Stomach (tissue), 9 donors: Measurements from ENCODE around the gene CCND3. TPM values are rescaled to one million over a fixed set of nuclear protein-coding genes. Genes with fewer than 3 reads are reported as not detected.

Experiments
- DNase-seq, 2 donors: peaks; one replicate each; pipeline versions ENCODE4 v3.0.0 to v3.0.0-alpha.2; 2013 to 2019
- H3K27ac ChIP-seq, 5 donors: fragments of 200-600 bp in 4 of 5; sonication (generic) in 4 of 5; one replicate each; pipeline ENCODE4 v1.5.1; 2013 to 2019; ENCODE audit warnings: mild to moderate bottlenecking in 1 of 5, moderate library complexity in 1 of 5
- H3K27me3 ChIP-seq, 3 donors: fragments of 200-600 bp; sonication (generic); one replicate each; pipeline ENCODE4 v1.5.1; 2017 to 2019; ENCODE audit warnings: mixed run types in 1 of 3
- H3K36me3 ChIP-seq, 4 donors: fragments of 200-600 bp; sonication (generic); 1 replicate in 3 of 4; 2 replicates in 1 of 4; pipeline ENCODE4 v1.5.1; 2016 to 2019
- H3K4me1 ChIP-seq, 4 donors: fragments of 200-600 bp; sonication (generic); one replicate each; pipeline ENCODE4 v1.5.1; 2016 to 2019
- H3K4me3 ChIP-seq, 4 donors: fragments of 200-600 bp; sonication (generic) in 3 of 4; one replicate each; pipeline ENCODE4 v1.5.1; 2016 to 2019; ENCODE audit warnings: mild to moderate bottlenecking in 1 of 4
- H3K9me3 ChIP-seq, 4 donors: fragments of 200-600 bp; sonication (generic); one replicate each; pipeline ENCODE4 v1.5.1; 2016 to 2019
- CTCF ChIP-seq, 7 experiments: fragments of 450-650 bp in 4 of 7; fragments of 200-600 bp in 3 of 7; sonication (generic) in 3 of 7; IDR thresholded peaks; one replicate each; pipeline ENCODE4 v1.5.1; 2016 to 2019; ENCODE audit warnings: antibody characterized with exemption in 7 of 7, control low read depth in 2 of 7, mild to moderate bottlenecking in 1 of 7
- EP300 ChIP-seq: sonication (generic); formaldehyde crosslinking; IDR thresholded peaks from one replicate; pipeline ENCODE4 v1.6.1; 2017; ENCODE audit warnings: antibody characterized with exemption
- POLR2A ChIP-seq, 4 donors: fragments of 450-650 bp; IDR thresholded peaks; one replicate each; pipeline ENCODE4 v1.6.1; 2016; ENCODE audit warnings: antibody characterized with exemption in 4 of 4, control low read depth in 2 of 4, mild to moderate bottlenecking in 1 of 4, moderate library complexity in 1 of 4
- POLR2AphosphoS5 ChIP-seq, 3 donors: sonication (generic); formaldehyde crosslinking; IDR thresholded peaks; one replicate each; pipeline ENCODE4 v1.6.1; 2016; ENCODE audit warnings: antibody characterized with exemption in 3 of 3
- WGBS, 5 donors: extraction: QIAGEN DNeasy Blood & Tissue Kit in 3 of 5; methylation state at CpG; one replicate each; pipeline versions ENCODE4 v1.1.5 to v1.1.7; 2013 to 2018; 5-methylcytosine and 5-hydroxymethylcytosine counted together
- intact Hi-C: fragments of 100-400 bp; cut with DNase I; formaldehyde crosslinking; loops from one replicate; pipeline ENCODE4 v1.15.1; 2023; ENCODE audit warnings: low total_unique reads
- polyA plus RNA-seq, 3 donors: library from polyadenylated mRNA; stranded (reverse); fragments of 200-250 nt; gene quantifications; one replicate each; pipeline ENCODE4 v1.2.3, GENCODE V29; 2013
- small RNA-seq, 4 donors: library from RNA; depleted of rRNA; stranded (forward); fragments of <200 nt; gene quantifications; one replicate each; pipeline ENCODE3, GENCODE V24; 2016
- total RNA-seq, 5 donors: library from RNA; depleted of rRNA; stranded (reverse); fragments of >200 nt; gene quantifications; one replicate each; pipeline versions ENCODE4 v1.1.0 to v1.2.3, GENCODE V29; 2014 to 2016
- donor health status: healthy with polysubstance abuse.
- donor health status: Bipolar disorder and iron deficiency.
- donor health status: healthy.

CCND3 gene
- total and polyA plus RNA-seq, 8 donors: 40.6 to 193 (median 76.5) TPM

- intact Hi-C loops: no loop called here
- Histone ChIP-seq H3K9me3 (no peaks in the 10 kb centered on the region), H3K4me3 (no peak overlapping the region), H3K36me3 (no peaks in the 10 kb centered on the region), H3K4me1 (no peaks in the 10 kb centered on the region), H3K27me3 (no peaks in the 10 kb centered on the region), H3K27ac (no peak overlapping the region)
- TF ChIP-seq POLR2AphosphoS5 (IDR thresholded peaks at IDR 0.05) (no peak), EP300 (no peak), CTCF (IDR thresholded peaks at IDR 0.05) (no peak), POLR2A (IDR thresholded peaks at IDR 0.05) (no peak)
- no peak for DNase-seq
- WGBS, 5 donors: 83 to 88% (median 85%) methylated on average over 5 of the region's 5 CpGs
These were observed 56.7 kb downstream of the CCND3 start for GRCh38 chr6:41884957-41885356.

Small RNA genes within 50 kb of the gene (small RNA-seq; reads per million reads assigned to genes)
- 0 reads per million in 4 donors for gene RF00019

Other genes starting within 250 kb of the CCND3 start
- 100 to 1,000 TPM in 1 of 5 donors, 10 to 100 TPM in 2, 1 to 10 TPM in 2; 6.4 to 130 (median 12.9) TPM for gene TFEB, start 206.2 kb downstream of the CCND3 start, total RNA-seq
- gene TFEB, start 206.2 kb downstream of the CCND3 start, polyA plus RNA-seq: 10 to 100 TPM; 12.1 to 19.5 (median 14.0) TPM
- over 10,000 TPM in 1 of 5 donors, 1,000 to 10,000 TPM in 3, 100 to 1,000 TPM in 1; 101 to 32,926 (median 1,172) TPM for gene PGC, start 194.4 kb downstream of the CCND3 start, total RNA-seq
- over 10,000 TPM in 2 of 3 donors, 1,000 to 10,000 TPM in 1; 8,432 to 48,206 (median 26,682) TPM for gene PGC, start 194.4 kb downstream of the CCND3 start, polyA plus RNA-seq
- 10 to 100 TPM in 1 of 5 donors, 1 to 10 TPM in 3, under 1 TPM in 1; 0.29 to 22.2 (median 3.1) TPM for gene FRS3, start 161.9 kb downstream of the CCND3 start, total RNA-seq
- 1 to 10 TPM; 2.9 to 4.4 (median 4.1) TPM for gene FRS3, start 161.9 kb downstream of the CCND3 start, polyA plus RNA-seq
- 10 to 100 TPM in 3 of 5 donors, 1 to 10 TPM in 2; 4.4 to 77.0 (median 27.8) TPM for gene PRICKLE4, start 161.0 kb downstream of the CCND3 start, total RNA-seq
- 1 to 10 TPM in 2 of 3 donors, not detected in 1; 1.9 to 4.8 TPM for gene PRICKLE4, start 161.0 kb downstream of the CCND3 start, polyA plus RNA-seq
- 100 to 1,000 TPM in 2 of 5 donors, 10 to 100 TPM in 3; 11.9 to 159 (median 68.7) TPM for gene TOMM6, start 154.1 kb downstream of the CCND3 start, total RNA-seq
- 100 to 1,000 TPM; 308 to 343 (median 323) TPM for gene TOMM6, start 154.1 kb downstream of the CCND3 start, polyA plus RNA-seq
- gene USP49, start 46.4 kb downstream of the CCND3 start, total RNA-seq: 10 to 100 TPM in 2 of 5 donors, 1 to 10 TPM in 3; 4.0 to 26.3 (median 5.7) TPM
- gene USP49, start 46.4 kb downstream of the CCND3 start, polyA plus RNA-seq: 1 to 10 TPM in 1 of 3 donors, under 1 TPM in 2; 0.50 to 1.2 (median 0.58) TPM
- gene MED20, start 20.7 kb downstream of the CCND3 start, total RNA-seq: 10 to 100 TPM in 4 of 5 donors, 1 to 10 TPM in 1; 1.2 to 34.4 (median 18.8) TPM
- 1 to 10 TPM; 6.1 to 9.8 (median 7.2) TPM for gene MED20, start 20.7 kb downstream of the CCND3 start, polyA plus RNA-seq
- gene BYSL, start 20.3 kb downstream of the CCND3 start, total RNA-seq: 10 to 100 TPM in 2 of 5 donors, 1 to 10 TPM in 2, not detected in 1; 1.8 to 65.2 (median 10.1) TPM
- 10 to 100 TPM in 2 of 3 donors, 1 to 10 TPM in 1; 8.6 to 11.9 (median 10.6) TPM for gene BYSL, start 20.3 kb downstream of the CCND3 start, polyA plus RNA-seq
- 10 to 100 TPM in 4 of 5 donors, 1 to 10 TPM in 1; 3.8 to 24.6 (median 21.4) TPM for gene TAF8, start 108.7 kb upstream of the CCND3 start, total RNA-seq
- 10 to 100 TPM; 10.7 to 13.4 (median 11.6) TPM for gene TAF8, start 108.7 kb upstream of the CCND3 start, polyA plus RNA-seq
- 10 to 100 TPM; 27.4 to 81.7 (median 69.0) TPM for gene C6orf132, start 200.8 kb upstream of the CCND3 start, total RNA-seq
- 10 to 100 TPM; 40.5 to 99.2 (median 86.6) TPM for gene C6orf132, start 200.8 kb upstream of the CCND3 start, polyA plus RNA-seq
- gene GUCA1A, start 231.6 kb upstream of the CCND3 start, total RNA-seq: not detected
- gene GUCA1A, start 231.6 kb upstream of the CCND3 start, polyA plus RNA-seq: under 1 TPM in 1 of 3 donors, not detected in 2; 0.10 TPM